CD4-positive, alpha-beta T cell treated with Interleukin-4 for 4 hours (primary cell): ENCODE data around the gene CTDNEP1.

Experiments used
- DNase-seq: peaks from one replicate; pipeline ENCODE4 v3.0.0-alpha.2; 2020

CTDNEP1 gene

DNA sequence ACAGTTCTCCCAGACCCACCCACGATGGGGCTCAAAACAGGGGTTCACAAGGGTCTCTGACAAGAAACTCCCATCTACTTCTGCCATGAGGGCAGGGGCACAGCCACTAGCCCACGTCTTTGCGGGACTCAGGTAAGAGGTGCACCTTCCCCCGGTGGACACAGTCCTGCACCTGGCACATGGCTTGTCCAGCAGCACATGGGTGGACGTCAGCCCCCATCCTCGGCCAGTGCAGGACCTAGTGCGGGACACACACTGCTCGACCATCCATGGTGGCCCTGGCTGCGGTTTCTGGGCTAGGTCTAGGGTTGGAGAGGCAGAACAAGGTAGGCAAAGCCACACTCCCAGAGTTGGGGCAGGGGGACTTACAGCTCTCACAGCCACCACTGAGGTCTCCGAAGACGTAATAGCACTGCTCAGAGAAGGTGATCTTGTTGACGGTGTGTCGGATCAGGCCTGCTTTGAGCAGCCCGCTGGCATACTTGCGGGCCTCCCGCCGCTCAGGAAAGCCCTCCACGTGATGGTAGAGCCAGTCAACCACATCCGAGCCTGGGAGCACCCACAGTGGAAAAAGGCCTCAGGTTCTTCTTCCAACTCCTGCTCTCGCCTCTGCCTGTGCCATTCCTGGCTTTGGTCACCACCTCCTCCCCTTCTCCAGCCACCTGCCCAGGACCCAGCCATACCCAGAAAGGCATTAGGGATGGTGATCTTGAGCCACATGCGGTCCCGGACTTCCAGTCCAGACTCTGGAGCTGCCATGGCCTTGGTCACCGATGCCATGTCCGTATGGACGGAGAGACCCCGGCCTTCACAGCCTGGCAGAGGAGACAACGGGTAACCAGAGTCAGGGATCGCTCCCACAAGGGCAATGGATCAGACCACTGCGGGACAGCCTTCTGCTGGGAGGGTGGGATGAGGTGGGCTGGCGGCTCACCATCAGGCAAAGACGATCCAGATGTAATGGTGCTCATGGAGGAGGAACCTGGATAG is 24.5 kb downstream of the CTDNEP1 start:
- DNase-seq = no peak

DNA sequence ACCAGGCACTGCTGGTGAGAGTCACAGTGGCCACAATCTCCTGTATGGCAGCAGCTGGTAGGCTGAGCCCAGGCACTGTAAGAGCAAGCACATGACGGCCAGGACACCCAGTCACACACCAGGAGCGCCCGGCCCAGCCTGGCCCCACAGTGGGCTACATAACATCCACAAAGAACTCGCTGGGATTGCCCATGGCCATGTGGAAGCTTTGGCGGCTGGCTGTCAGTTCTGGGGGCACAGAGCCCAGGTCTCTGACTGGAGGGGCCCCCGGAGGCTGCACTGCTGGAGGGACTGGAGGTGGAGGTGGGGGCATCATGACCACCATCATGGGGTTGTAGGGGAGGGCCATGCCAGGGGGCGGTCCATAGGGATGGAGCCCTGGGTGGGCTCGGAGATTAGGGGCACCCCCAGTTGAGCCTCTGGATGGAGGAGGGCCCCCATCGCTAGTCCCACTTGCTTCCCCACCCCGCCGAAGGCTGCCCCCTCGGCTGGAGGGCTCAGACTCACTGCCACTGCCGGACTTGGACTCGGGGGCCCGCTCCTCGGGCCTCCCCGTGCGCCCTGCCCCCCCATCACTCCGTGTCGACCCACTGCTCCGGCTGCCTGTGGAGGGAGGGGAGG is 25.7 kb downstream of the CTDNEP1 start:
- DNase-seq = no peak

DNA sequence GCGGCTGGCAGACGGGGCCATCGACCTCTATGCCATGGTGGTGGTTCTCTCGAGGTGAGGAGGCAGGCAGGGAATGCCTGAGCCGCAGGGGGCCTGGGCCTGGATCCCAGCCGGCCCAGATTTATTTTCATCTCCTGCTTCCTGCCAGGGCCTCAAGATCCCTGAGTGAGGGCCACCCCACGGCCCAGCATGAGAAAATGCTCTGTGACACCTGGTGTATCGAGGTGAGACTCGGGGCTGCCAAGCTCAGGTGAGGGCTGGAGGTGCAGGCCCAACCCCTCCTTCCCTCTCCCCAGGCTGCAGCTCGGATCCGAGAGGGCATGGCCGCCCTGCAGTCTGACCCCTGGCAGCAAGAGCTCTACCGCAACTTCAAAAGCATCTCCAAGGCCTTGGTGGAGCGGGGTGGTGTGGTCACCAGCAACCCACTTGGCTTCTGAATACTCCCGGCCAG is 26.8 kb downstream of the CTDNEP1 start:
- no peak for DNase-seq

DNA sequence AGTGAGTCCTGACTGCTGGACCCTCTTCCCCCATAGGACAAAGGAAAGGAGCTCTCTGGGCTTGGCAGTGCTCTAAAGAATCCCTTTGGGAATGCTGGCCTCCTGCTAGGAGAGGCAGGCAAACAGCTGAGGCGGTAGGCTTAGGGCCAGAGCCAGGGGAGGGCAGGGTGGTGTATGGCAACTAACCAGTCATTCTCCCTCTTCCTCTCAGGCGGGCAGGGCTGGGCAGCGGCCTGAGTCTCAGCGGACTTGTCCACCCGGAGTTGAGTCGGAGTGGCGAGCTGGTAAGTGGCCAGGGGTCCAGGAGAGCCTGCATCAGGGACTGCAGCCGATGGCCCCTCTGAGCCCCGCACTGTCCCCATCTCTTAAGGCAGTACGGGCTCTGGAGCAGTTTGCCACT is 27.4 kb downstream of the CTDNEP1 start:
- DNase-seq = no peak

DNA sequence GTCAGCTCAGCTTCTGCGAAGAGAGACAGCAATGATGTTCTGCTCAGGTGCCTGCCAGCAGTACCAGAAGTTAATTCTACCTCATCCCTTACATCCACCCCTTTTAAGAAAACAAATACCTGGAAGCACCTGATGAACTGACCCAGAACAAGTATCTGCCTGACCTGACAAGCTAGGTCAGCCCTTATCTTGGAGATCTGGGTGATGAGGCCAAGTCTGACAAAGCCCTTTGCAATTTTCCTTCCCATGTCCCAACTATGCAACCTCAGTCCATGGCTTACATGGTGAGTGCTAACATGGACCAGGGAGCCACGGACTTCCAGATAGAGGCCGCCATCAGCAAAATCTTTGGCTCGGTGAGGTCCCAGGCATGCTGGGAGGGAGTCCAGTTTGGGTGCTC is 28.2 kb downstream of the CTDNEP1 start:
- no peak for DNase-seq

DNA sequence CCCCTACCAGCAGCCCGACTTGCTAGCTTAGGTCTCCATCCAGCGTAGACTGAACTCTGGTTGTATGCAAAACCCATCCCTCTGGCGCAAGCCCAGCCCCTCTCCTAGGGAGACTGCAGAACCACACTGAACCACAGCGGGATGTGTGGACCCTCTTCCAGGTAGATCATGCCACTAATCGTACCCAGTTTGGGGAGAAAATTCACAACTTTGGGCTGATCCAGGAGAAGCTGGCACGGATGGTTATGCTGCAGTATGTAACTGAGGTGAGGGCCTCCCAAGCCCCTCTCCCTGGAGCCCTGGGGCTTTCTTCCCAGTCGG is 28.6 kb downstream of the CTDNEP1 start:
- no peak for DNase-seq

DNA sequence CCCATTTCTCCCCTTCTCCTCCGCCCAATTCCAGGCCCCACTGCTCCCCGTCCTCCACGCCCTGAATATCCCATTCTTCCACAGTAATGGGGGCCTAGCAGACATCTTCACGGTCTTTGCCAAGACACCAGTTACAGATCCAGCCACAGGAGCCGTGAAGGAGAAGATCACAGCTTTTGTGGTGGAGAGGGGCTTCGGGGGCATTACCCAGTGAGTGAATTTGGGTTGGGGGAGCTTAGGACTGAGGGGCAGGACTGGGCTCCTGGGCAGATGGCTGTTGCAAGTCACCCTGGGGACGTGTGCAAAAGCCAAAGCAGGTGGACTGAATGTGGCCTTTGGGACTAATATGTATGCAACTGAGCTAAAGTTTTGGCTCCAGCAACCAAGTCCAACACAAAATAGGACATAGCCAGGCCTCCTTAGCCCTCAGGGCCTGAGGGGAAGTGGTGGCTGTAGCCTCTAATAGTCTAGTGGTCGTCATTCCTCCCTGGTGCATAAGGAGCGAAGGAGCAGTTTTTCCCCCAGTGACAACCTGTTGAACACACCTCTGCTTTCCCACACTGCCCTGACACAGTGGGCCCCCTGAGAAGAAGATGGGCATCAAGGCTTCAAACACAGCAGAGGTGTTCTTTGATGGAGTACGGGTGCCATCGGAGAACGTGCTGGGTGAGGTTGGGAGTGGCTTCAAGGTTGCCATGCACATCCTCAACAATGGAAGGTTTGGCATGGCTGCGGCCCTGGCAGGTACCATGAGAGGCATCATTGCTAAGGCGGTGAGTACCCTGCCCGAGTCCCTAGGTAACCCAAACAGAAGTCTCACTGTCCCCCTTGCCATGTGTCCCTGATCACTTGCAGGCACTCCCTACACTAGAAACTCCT is 29.2 kb downstream of the CTDNEP1 start:
- DNase-seq = no peak

DNA sequence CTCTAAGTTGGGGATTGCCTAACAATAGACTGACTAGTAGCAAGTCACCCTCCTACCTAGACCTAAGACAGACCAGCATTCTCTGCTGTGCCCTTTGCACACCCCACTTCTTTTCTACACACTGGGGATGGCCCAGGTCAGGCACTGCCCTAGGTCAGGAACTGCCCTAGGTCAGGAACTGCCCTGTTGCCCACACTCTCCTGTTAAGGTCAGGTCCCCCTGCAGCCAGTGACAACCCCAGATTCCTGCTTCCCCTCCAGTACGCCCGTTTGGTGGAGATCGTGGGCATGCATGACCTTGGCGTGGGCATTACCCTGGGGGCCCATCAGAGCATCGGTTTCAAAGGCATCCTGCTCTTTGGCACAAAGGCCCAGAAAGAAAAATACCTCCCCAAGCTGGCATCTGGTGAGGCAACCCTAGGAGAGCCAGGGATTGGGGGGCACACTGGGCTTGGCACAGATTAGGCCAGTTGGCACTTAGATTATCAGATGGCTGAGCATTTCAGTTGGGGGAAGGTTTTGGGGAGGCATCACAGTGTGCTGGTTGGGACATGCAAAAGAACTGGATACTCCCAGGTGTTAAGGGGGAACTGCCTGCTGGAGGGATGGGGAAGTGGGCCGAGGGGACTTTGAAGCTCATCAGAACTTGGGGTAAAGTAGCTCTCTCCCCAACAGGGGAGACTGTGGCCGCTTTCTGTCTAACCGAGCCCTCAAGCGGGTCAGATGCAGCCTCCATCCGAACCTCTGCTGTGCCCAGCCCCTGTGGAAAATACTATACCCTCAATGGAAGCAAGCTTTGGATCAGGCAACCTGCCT is 30.0 kb downstream of the CTDNEP1 start:
- DNase-seq = no peak

DNA sequence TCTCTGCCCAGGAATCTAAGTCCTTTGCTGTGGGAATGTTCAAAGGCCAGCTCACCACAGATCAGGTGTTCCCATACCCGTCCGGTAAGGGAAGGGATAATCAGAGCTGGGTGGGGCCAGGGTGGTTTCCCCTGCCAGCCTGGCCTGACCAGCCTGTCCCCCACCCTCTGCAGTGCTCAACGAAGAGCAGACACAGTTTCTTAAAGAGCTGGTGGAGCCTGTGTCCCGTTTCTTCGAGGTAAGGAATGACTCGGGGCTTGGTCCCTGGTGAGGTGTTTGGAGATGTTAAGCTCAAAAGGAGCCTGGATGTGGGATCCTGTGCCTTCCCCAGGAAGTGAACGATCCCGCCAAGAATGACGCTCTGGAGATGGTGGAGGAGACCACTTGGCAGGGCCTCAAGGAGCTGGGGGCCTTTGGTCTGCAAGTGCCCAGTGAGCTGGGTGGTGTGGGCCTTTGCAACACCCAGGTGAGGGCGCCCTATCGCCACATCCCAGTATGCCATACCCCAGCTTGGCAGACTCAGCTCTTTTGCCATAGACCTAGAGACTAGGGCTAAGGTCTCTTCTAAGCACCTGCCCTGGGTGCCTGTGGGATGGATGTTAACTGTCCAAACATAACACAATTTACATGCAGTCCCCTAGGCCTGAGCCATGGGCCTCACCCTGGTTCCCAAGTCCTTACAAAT is 30.8 kb downstream of the CTDNEP1 start:
- peak; percentile 54 for DNase-seq

DNA sequence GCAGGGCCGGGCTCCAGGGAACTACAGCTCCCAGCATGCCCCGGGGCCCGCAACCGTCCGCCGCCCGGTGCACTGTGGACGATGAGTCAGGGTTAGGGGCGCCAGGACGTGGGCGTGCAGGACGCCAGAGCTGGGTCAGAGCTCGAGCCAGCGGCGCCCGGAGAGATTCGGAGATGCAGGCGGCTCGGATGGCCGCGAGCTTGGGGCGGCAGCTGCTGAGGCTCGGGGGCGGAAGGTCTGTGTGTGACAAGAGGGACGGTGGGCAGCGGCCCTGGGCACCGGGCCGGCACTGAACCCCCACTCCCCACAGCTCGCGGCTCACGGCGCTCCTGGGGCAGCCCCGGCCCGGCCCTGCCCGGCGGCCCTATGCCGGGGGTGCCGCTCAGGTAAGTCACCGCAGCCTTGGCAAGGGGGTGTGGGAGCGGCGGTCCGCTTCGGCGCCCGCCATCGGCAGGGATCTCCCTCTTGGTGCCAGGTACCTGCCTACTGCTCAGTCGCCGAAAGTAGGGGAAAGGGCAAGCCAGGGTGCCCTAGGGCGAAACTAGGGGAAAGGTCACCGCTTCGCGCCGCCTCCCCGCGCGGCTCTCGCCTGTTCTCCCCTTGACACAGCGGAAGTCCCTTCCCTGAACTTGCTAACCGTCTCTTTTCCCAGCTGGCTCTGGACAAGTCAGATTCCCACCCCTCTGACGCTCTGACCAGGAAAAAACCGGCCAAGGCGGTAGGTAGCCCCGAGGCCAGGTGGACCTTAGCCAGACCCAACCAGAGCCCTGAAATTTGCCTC is 31.5 kb downstream of the CTDNEP1 start, which contains the start of the genes ACADVL and DLG4:
Gene ACADVL, plus strand, starts transcription at position 127 of the 781 bp plus-strand sequence. Its CDS starts 47 bp downstream, at position 174.
Gene DLG4, minus strand, starts transcription at position 25 of the 781 bp plus-strand sequence.
- DNase-seq = peak; percentile 81

DNA sequence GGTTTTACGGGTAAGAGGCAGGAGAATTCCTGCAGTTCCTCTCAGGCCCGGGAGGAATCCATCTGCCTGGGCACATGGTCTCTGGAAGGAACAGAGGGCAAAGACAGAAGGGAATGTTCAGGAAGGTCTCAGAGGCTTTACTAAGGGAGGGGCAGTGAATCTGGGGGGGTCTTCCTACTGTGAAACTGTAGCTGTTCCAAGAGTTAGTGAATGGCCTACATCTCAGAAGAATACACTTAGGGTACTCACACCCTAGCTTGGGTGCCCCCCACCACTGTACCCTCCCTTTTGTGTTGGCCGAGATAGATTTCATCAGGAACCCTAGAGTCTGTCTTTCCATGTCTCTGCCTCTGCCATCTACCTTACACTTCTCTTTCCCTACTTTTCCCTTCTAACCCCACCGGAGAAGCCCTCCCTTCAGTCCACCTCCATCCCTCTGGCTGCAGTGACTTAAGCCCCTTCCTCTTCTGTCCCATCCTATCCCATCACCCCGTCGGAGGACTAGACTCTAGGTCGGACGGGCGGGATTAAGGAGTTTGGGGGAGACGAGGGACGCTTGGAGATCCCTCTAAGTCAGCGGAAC is 32.2 kb downstream of the CTDNEP1 start:
- no peak for DNase-seq

DNA sequence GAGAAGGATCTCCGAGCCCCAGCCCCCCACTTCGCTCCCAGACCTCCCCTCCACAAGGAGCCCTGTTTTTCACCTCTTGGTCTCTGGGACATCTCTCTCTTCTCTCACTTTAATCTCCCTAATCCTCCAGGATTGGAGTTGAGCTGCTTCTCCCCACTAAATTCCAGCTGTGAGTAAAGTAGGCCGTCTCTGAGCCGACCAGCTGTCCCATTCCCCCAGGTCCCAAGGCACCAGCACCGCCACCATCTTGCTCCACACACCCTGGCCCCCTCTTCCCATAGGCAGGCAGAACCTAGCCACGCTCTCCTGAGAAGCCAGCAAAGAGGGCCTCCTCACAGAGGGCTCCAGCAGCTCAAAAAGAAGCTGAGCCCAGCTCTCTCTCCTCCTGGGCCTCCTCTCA is 32.8 kb downstream of the CTDNEP1 start:
- DNase-seq = no peak

DNA sequence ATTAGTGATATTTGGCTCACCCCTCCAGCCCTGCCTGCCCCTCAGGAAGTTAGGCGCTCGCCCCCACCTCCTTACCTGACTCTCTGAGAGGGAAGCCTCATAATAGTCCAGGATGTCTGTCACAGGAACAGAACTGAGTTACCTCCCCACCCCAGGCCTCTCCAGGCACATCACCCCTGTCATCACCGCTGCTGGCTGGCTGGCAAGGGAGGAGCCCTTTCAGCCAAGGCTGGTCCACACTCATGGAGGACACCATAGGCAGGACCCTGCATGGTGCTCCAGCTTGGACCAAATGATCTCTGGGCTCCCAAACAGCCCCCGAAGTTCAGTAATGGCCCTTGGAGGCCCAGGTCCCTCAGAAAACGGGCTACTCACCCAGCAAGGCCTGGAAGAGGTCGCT is 33.4 kb downstream of the CTDNEP1 start:
- DNase-seq = no peak

DNA sequence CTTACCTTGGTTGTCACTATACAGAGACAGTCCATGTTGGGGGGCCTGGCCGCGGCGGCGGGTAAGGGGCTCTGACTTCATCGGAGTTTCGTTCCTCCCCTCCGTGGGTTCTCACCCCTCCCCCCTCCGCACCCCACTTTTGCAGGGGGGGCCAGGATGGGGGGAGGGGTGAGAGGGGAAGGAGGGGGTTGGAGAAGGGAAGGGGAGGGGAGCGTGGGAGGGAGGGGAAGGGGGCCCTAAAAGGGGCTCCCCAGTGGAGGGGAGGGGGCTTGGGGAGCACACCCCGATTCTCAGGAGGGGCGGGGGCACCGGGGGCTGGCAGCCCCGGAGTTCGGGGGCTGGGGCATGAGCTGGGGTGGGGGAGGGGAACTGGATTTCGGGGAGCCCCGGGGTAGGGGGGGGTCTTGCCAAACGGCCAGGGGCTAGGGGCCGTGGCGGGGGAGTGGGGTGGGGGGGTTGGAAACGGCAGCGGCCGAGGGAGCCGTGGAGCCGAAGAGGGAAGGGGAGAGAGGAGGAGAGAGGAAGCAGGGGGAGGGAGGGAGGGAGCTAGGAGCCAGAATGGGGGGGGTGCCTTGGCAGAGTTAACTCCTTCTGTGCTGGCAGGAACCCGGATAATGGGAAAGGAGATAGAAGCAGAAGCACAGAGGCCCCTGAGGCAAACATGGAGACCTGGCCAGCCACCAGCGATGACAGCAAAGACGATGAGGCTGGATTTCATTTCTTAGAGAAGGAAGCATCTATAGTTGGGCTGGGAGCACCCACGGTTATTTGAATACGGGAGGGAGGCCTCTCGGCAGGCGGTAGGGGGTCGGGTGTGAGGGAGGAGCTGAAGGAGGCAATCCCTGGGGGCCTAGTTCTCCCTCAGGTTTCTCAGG is 34.2 kb downstream of the CTDNEP1 start:
- DNase-seq = no peak

DNA sequence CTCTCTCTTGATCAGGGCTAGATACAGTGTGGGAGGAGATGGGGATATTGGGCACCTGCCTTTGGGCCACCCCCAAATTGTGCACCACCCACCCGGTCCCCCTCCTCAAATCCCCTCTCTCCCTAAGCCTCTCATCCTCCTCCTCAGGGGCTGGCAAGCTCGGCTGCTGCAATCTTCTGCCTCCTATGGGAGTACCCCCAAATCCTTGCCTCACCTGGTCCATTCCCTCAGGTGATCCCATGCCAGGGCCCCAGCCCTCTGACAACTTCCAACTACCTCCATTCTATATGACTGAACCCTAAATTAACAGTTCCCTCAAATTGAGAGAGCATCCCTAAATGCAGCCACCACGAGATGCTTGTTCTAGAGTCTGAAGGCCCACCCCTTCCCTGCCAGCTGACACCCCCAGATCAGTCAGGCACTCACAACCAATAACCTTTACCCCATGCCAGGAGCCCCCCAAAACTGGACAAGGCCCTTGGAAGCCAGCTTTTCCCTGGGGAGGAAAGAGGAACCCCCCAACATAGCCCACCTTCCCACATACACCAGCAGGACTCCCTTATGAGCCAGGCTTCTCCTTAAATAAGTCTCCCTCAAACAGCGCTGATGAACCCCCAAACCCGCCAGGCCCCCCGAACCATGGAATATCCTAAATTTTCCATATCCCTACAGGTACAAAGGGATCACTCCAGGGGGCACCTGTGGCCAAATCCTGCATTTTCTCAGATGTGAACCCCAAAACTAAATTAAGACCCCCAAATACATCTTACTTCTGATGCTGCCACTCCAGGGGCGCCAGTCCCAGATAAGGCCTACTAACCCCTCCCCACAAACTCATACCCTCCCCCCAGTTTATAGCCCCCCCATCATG is 35.1 kb downstream of the CTDNEP1 start:
- DNase-seq = no peak

DNA sequence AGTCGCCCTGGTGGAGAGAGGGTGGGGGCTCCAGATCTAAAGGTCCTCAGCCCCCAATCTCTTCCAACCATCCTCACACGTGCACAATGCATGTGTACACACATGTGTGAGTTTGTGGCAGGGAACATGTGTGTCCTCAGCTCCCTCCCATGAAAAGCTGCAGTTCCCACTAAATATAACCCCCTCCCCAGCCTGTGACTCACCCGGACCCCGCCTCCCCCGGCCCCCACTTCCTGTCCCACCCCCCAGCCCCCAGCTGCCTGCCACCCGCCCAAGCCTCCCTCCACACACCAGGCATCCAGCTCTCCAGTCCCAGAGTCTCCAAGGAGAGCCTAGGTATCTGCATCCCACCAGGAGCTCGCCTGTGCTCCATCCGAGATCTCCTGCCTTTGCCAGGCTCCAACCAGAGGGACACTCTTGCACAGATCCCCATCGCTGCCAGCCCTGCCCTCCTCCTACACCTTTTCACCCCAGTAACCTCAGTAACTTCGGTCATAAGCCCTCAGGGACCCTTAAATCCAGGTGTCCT is 35.8 kb downstream of the CTDNEP1 start:
- DNase-seq = peak; percentile 32

DNA sequence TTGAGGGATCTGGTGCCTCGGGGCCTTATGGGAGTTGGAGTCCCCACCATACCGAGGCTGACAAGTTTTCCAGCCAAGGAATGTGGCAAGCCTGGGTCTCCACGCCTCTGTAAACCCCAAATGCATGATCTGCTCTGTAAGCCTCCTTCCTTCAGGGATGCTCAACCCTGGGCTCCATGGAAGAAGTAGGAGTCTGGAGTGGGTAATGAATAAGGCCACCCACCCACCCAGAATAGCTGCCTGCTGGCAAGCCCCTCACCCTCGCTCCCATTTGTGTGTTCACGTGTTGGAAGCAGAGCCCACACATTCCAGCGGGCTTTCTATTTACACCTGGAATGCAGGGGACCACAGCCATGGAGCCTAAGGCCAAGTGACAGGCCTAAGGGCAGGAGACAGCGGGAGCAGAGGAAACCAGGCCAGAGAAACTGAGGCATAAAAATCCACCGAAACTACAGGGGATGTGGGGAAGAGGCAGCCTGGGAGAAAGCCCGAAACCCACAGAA is 36.3 kb downstream of the CTDNEP1 start:
- no peak for DNase-seq
